OCI-LY1 (cell line): Measurements from ENCODE around the gene EXT2.

ENCODE experiments used
- H2AFZ ChIP-seq: fragments of 200-600 bp; sonication (generic), shearing (Covaris generic); 2 replicates; pipeline ENCODE4 v1.6.0; 2014; ENCODE audit warnings: antibody characterized with exemption, mild to moderate bottlenecking, low read length
- H3F3A ChIP-seq: fragments of 200-600 bp; sonication (generic), shearing (Covaris generic); 2 replicates; pipeline ENCODE4 v1.6.0; 2014; ENCODE audit warnings: mild to moderate bottlenecking, antibody characterized with exemption, low read length, moderate library complexity; ENCODE audit not compliant: insufficient read depth
- H3K27ac ChIP-seq: fragments of 200-600 bp; sonication (generic); 2 replicates; pipeline ENCODE4 v1.5.1; 2014; ENCODE audit warnings: low read length, mixed run types, mild to moderate bottlenecking, low read depth; ENCODE audit not compliant: poor library complexity, severe bottlenecking
- H3K27me3 ChIP-seq: fragments of 200-600 bp; sonication (generic); 2 replicates; pipeline ENCODE4 v1.6.0; 2014; ENCODE audit warnings: antibody characterized with exemption, mild to moderate bottlenecking, low read length, moderate library complexity; ENCODE audit not compliant: insufficient read depth
- H3K36me3 ChIP-seq: fragments of 200-600 bp; sonication (generic); 2 replicates; pipeline ENCODE4 v1.6.1; 2014; ENCODE audit warnings: mild to moderate bottlenecking, antibody characterized with exemption, low read length, moderate library complexity, mixed read lengths; ENCODE audit not compliant: insufficient read depth
- H3K4me1 ChIP-seq: fragments of 200-600 bp; sonication (generic); 2 replicates; pipeline ENCODE4 v1.5.1; 2014; ENCODE audit warnings: mild to moderate bottlenecking, low read length, moderate library complexity; ENCODE audit not compliant: insufficient read depth, severe bottlenecking
- H3K4me2 ChIP-seq: fragments of 200-600 bp; sonication (generic), shearing (Covaris generic); 2 replicates; pipeline ENCODE4 v1.6.1; 2014; ENCODE audit warnings: low read length
- H3K4me3 ChIP-seq: fragments of 200-600 bp; sonication (generic); 2 replicates; pipeline ENCODE4 v1.5.1; 2014; ENCODE audit warnings: low read length, low read depth, mild to moderate bottlenecking, mixed read lengths; ENCODE audit not compliant: poor library complexity, severe bottlenecking
- H3K79me2 ChIP-seq: fragments of 200-600 bp; shearing (Covaris generic); 2 replicates; pipeline ENCODE4 v1.6.1; 2016; ENCODE audit warnings: mixed run types, low read length, mixed read lengths; ENCODE audit not compliant: insufficient read depth
- H3K9ac ChIP-seq: fragments of 200-600 bp; sonication (generic), shearing (Covaris generic); 2 replicates; pipeline ENCODE4 v1.6.1; 2014; ENCODE audit warnings: mild to moderate bottlenecking, low read length, mixed read lengths
- H3K9me2 ChIP-seq: fragments of 200-600 bp; sonication (generic), shearing (Covaris generic); 2 replicates; pipeline ENCODE4 v1.6.1; 2014; ENCODE audit warnings: low read depth, mild to moderate bottlenecking, low read length, mixed read lengths
- H3K9me3 ChIP-seq: fragments of 200-600 bp; shearing (Covaris generic); 2 replicates; pipeline ENCODE4 v1.6.1; 2014; ENCODE audit warnings: low read length, mixed read lengths
- H4K20me1 ChIP-seq: fragments of 200-600 bp; sonication (generic), shearing (Covaris generic); 2 replicates; pipeline ENCODE4 v1.6.0; 2016; ENCODE audit warnings: mild to moderate bottlenecking, low read length; ENCODE audit not compliant: insufficient read depth
- EZH2 ChIP-seq: fragments of 200-600 bp; sonication (generic), shearing (Covaris generic); IDR thresholded peaks from 2 replicates; pipeline ENCODE4 v1.8.0; 2017; ENCODE audit warnings: borderline replicate concordance, mixed run types, mild to moderate bottlenecking, antibody characterized with exemption, low read length, moderate library complexity, mixed read lengths
- TF ChIP-seq, protein P1 (sequence below): fragments of 200-600 bp; sonication (generic), shearing (Covaris generic); IDR thresholded peaks from 2 replicates; pipeline ENCODE4 v1.5.1; 2017; ENCODE audit warnings: mild to moderate bottlenecking, antibody characterized with exemption, low read length, moderate library complexity, mixed read lengths

EXT2 gene

DNA sequence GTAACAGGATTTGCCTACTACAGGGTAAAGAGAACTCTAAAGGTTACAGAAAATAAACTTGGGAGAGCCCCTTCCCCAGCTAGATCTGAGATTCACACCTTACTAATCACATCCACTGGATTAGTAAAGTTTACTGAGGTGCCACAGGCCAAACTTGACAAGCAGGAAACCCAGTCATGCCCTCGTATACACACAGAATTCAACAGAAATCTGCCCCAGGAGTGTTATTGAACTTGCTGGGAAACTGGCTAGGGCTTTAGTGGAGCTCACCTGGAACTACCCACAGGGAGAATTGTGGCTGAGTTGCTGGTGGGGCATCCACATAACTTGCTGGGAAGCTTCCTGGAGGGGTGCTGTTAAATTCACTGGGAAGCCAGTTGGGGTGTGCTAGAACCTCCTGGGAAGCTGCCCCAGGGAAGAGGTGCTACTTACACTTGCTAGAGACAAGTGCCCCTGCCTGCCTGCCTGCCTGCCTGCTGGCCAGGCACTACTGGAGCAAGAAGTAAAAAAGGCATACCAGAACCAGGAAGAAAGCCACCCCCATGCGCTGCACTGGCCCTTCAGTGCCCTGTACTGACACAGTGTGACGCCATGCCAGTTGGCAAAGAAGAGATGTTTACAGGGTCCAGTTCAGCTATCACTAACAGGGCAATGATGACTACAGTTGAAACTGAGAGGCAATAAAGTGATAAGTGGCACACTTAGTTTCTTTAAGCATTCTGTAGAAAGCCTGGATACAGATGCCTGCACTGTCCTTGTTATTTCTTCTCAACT lies 108.0 kb downstream of the EXT2 start:
- Histone ChIP-seq H3K9me3 (no peaks in the 10 kb centered on the region), H3K4me1 (no peaks in the 10 kb centered on the region), H3K4me3 (no peak overlapping the region), H3K9ac (no peak overlapping the region), H3K4me2 (no peak overlapping the region), H3F3A (no peaks in the 10 kb centered on the region), H3K27me3 (no peaks in the 10 kb centered on the region), H3K9me2 (no peaks in the 10 kb centered on the region), H2AFZ (no peak overlapping the region), H3K27ac (no peak overlapping the region), H3K36me3 (no peaks in the 10 kb centered on the region), H3K79me2 (no peaks in the 10 kb centered on the region), H4K20me1 (no peaks in the 10 kb centered on the region)
- no peak for TF ChIP-seq EZH2
- TF ChIP-seq, protein P1, sequence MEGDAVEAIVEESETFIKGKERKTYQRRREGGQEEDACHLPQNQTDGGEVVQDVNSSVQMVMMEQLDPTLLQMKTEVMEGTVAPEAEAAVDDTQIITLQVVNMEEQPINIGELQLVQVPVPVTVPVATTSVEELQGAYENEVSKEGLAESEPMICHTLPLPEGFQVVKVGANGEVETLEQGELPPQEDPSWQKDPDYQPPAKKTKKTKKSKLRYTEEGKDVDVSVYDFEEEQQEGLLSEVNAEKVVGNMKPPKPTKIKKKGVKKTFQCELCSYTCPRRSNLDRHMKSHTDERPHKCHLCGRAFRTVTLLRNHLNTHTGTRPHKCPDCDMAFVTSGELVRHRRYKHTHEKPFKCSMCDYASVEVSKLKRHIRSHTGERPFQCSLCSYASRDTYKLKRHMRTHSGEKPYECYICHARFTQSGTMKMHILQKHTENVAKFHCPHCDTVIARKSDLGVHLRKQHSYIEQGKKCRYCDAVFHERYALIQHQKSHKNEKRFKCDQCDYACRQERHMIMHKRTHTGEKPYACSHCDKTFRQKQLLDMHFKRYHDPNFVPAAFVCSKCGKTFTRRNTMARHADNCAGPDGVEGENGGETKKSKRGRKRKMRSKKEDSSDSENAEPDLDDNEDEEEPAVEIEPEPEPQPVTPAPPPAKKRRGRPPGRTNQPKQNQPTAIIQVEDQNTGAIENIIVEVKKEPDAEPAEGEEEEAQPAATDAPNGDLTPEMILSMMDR, result no peak

DNA sequence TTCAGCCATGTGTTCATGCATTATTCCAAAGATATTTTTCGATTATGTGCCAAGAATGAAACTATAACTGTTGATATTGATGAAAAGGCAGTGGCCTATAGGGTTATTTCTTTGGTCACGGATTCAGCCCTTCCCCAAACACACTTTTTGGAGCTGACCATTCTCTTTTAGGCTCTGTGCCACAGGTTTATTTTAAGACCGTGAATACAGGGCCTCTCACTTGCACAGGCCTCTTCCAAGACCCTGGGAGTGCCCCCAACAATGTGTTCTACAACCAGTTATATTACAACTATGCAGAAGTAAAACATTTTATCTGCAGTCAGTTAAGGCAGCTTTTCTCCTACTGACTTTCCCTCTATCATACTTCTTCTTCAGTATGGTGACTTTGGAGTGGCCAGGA lies 109.9 kb downstream of the EXT2 start:
- H3K36me3 ChIP-seq, result no peaks in the 10 kb centered on the region
- no peaks in the 10 kb centered on the region for H3K4me1 ChIP-seq
- TF ChIP-seq, protein P1, result no peak
- no peak for TF ChIP-seq EZH2

DNA sequence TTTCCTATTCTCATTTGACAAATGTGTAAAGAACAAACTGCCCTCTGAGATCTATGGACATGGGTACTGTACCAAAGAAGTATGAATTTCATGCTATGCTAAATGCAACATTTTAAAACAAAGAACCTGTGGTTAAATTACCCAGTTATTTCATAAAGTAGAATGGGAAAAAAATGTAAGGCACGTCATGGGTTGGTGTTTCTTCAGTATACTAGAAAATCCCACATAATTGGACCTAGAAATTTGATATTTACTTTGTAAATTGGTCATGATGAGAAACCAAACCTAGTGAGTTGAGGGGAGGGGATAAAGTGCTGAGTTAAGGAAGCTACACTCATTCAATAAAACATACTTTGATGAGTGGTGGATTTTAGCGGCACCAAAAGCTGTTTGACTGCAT lies 110.4 kb downstream of the EXT2 start:
- Histone ChIP-seq H2AFZ (no peak overlapping the region), H3K9me2 (no peaks in the 10 kb centered on the region), H3K27me3 (no peaks in the 10 kb centered on the region), H3F3A (no peaks in the 10 kb centered on the region), H3K79me2 (no peaks in the 10 kb centered on the region), H4K20me1 (no peaks in the 10 kb centered on the region), H3K4me3 (no peak overlapping the region), H3K9ac (no peak overlapping the region), H3K4me2 (no peak overlapping the region), H3K9me3 (no peaks in the 10 kb centered on the region), H3K36me3 (no peaks in the 10 kb centered on the region), H3K27ac (no peak overlapping the region), H3K4me1 (no peaks in the 10 kb centered on the region)
- TF ChIP-seq, protein P1, result no peak
- TF ChIP-seq EZH2, result no peak

More for the DNA sequence above, 109.9 kb downstream of the EXT2 start:
- Histone ChIP-seq H3K27ac (no peak overlapping the region), H3K4me3 (no peak overlapping the region), H3K27me3 (no peaks in the 10 kb centered on the region), H3K9me2 (no peaks in the 10 kb centered on the region), H3K4me2 (no peak overlapping the region), H2AFZ (no peak overlapping the region), H3K79me2 (no peaks in the 10 kb centered on the region), H3K9me3 (no peaks in the 10 kb centered on the region), H3F3A (no peaks in the 10 kb centered on the region), H3K9ac (no peak overlapping the region), H4K20me1 (no peaks in the 10 kb centered on the region)
